ENCODE data around the gene CYREN.

DNA sequence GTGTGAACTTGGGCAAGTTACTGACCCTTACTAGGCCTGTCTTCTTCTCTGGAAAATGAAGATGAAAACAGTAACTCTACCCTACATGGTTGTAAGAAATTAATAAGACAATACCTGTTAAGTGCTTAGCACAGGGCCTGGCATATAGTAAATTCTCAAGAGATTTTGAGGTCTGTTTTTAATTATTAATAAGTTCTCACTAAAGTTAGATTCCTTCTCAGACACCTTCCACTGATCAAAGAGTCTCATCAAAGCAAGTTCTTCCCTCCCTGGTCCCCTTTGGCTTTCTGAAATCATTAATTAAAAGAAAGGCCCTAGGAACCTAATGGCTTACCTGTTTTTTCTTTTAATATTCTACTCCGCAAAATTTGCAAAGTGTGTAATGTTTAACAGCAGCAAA lies 18.1 kb downstream of the CYREN start:
- TF ChIP-seq POLR2AphosphoS5 (IDR thresholded peaks at IDR 0.05) (no peak), POLR2A (IDR thresholded peaks at IDR 0.05) (no peak)
- TF ChIP-seq, protein P1, sequence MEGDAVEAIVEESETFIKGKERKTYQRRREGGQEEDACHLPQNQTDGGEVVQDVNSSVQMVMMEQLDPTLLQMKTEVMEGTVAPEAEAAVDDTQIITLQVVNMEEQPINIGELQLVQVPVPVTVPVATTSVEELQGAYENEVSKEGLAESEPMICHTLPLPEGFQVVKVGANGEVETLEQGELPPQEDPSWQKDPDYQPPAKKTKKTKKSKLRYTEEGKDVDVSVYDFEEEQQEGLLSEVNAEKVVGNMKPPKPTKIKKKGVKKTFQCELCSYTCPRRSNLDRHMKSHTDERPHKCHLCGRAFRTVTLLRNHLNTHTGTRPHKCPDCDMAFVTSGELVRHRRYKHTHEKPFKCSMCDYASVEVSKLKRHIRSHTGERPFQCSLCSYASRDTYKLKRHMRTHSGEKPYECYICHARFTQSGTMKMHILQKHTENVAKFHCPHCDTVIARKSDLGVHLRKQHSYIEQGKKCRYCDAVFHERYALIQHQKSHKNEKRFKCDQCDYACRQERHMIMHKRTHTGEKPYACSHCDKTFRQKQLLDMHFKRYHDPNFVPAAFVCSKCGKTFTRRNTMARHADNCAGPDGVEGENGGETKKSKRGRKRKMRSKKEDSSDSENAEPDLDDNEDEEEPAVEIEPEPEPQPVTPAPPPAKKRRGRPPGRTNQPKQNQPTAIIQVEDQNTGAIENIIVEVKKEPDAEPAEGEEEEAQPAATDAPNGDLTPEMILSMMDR (IDR thresholded peaks at IDR 0.05 in 8 of 11, conservative IDR thresholded peaks at IDR 0.05 in 3 of 11) = no peak
